HepG2 (cell line): ENCODE data around the gene ATRN. TPM values are rescaled to one million over a fixed set of nuclear protein-coding genes. Genes with fewer than 3 reads are reported as not detected.

ENCODE experiments used
- BRD4 ChIP-seq: sonication (generic); formaldehyde crosslinking; IDR thresholded peaks from 2 replicates; pipeline ENCODE4 v1.4.0; 2020; ENCODE audit warnings: missing genetic modification reagents
- CBX2 ChIP-seq, 2 experiments: fragments of 200-600 bp in 1 of 2; sonication (generic); formaldehyde crosslinking in 1 of 2; IDR thresholded peaks; 2 replicates each; pipeline versions ENCODE4 v1.7.0 to v1.8.1; 2018 to 2022; ENCODE audit warnings: low read depth in 2 of 2, low read length in 1 of 2, mild to moderate bottlenecking in 1 of 2, missing genetic modification reagents in 1 of 2
- CBX5 ChIP-seq: sonication (generic); formaldehyde crosslinking; IDR thresholded peaks from 2 replicates; pipeline ENCODE4 v1.4.0; 2020; ENCODE audit warnings: missing genetic modification reagents, borderline replicate concordance
- NR3C1 ChIP-seq: sonication (generic); formaldehyde crosslinking; IDR thresholded peaks from 2 replicates; pipeline ENCODE4 v1.4.0; 2020; ENCODE audit warnings: missing genetic modification reagents
- PAX8 ChIP-seq: sonication (generic); formaldehyde crosslinking; IDR thresholded peaks from 2 replicates; pipeline ENCODE4 v1.8.0; 2022; ENCODE audit warnings: mild to moderate bottlenecking, missing genetic modification reagents, borderline replicate concordance
- RBM39 ChIP-seq: fragments of 200-400 bp; formaldehyde crosslinking; IDR thresholded peaks from one replicate; pipeline ENCODE4 v1.6.1; 2018; ENCODE audit warnings: antibody characterized with exemption, mild to moderate bottlenecking, low read depth, low read length; ENCODE audit not compliant: poor library complexity, severe bottlenecking
- SAFB2 ChIP-seq: sonication (generic); formaldehyde crosslinking; IDR thresholded peaks from 2 replicates; pipeline ENCODE4 v1.5.1; 2020; ENCODE audit warnings: missing genetic modification reagents, low read depth, mild to moderate bottlenecking, borderline replicate concordance
- SP4 ChIP-seq: sonication (generic); formaldehyde crosslinking; IDR thresholded peaks from 2 replicates; pipeline ENCODE4 v1.8.1; 2023; ENCODE audit warnings: mild to moderate bottlenecking, missing genetic modification reagents
- ZBTB46 ChIP-seq: sonication (generic); formaldehyde crosslinking; IDR thresholded peaks from 2 replicates; pipeline ENCODE4 v1.4.0; 2020; ENCODE audit warnings: mild to moderate bottlenecking, missing genetic modification reagents, borderline replicate concordance
- ZNF3 ChIP-seq: IDR thresholded peaks from 2 replicates; pipeline ENCODE4 v1.7.0; 2017; ENCODE audit warnings: inconsistent platforms
- ZNF510 ChIP-seq: sonication (generic); formaldehyde crosslinking; IDR thresholded peaks from 2 replicates; pipeline ENCODE4 v1.4.0; 2020; ENCODE audit warnings: low read depth, mild to moderate bottlenecking, missing genetic modification reagents
- ZNF546 ChIP-seq: sonication (generic); formaldehyde crosslinking; conservative IDR thresholded peaks from 2 replicates; pipeline ENCODE4 v1.8.1; 2023; ENCODE audit warnings: mild to moderate bottlenecking, missing genetic modification reagents
- ZNF549 ChIP-seq: sonication (generic); formaldehyde crosslinking; IDR thresholded peaks from 2 replicates; pipeline ENCODE4 v1.5.0; 2020; ENCODE audit warnings: missing genetic modification reagents
- ZNF563 ChIP-seq: sonication (generic); formaldehyde crosslinking; IDR thresholded peaks from 2 replicates; pipeline ENCODE4 v1.8.0; 2022; ENCODE audit warnings: mild to moderate bottlenecking, moderate library complexity, missing genetic modification reagents
- ZNF768 ChIP-seq: sonication (generic); formaldehyde crosslinking; IDR thresholded peaks from 2 replicates; pipeline ENCODE4 v1.4.0; 2020; ENCODE audit warnings: missing genetic modification reagents
- ZNF83 ChIP-seq: sonication (generic); formaldehyde crosslinking; IDR thresholded peaks from 2 replicates; pipeline ENCODE4 v1.4.0; 2020; ENCODE audit warnings: missing genetic modification reagents, mild to moderate bottlenecking, borderline replicate concordance
- ZSCAN5A ChIP-seq: sonication (generic); formaldehyde crosslinking; IDR thresholded peaks from 2 replicates; pipeline ENCODE4 v1.8.0; 2022; ENCODE audit warnings: mild to moderate bottlenecking, missing genetic modification reagents, borderline replicate concordance
- polyA plus RNA-seq, 8 experiments: library from polyadenylated mRNA; depleted of rRNA in 3 of 8; stranded (reverse) in 7 of 8; unstranded in 1 of 8; fragments of >200 nt; fragmentation: Illumina TruSeq in 4 of 8; extraction: Trizol in 4 of 8; gene quantifications; 2 replicates each; pipeline versions ENCODE4 v1.2.1 to v1.2.3, GENCODE V29; 2011 to 2016; ENCODE audit warnings: low read depth in 4 of 8, missing spikeins in 1 of 8, mixed read lengths in 1 of 8; ENCODE audit not compliant: insufficient read depth in 1 of 8
- total RNA-seq, 5 experiments: library from RNA; depleted of rRNA; stranded (reverse); fragments of >200 nt; fragmentation: Illumina TruSeq; extraction: Trizol; gene quantifications; 2 replicates each; pipeline ENCODE4 v1.2.3, GENCODE V29; 2016; ENCODE audit warnings: low read depth in 1 of 5
- TF ChIP-seq, protein P1 (sequence below): sonication (generic); formaldehyde crosslinking; IDR thresholded peaks from one replicate; pipeline ENCODE4 v1.5.1; 2020; ENCODE audit warnings: mild to moderate bottlenecking, missing genetic modification reagents; ENCODE audit errors: not compliant biosample characterization

The ATRN gene
- total and polyA plus RNA-seq, 2 of the 13 experiments (the other 11 are each of a cell fraction or from before 2014, with no cell fraction given): 44.2 to 81.1 TPM

DNA sequence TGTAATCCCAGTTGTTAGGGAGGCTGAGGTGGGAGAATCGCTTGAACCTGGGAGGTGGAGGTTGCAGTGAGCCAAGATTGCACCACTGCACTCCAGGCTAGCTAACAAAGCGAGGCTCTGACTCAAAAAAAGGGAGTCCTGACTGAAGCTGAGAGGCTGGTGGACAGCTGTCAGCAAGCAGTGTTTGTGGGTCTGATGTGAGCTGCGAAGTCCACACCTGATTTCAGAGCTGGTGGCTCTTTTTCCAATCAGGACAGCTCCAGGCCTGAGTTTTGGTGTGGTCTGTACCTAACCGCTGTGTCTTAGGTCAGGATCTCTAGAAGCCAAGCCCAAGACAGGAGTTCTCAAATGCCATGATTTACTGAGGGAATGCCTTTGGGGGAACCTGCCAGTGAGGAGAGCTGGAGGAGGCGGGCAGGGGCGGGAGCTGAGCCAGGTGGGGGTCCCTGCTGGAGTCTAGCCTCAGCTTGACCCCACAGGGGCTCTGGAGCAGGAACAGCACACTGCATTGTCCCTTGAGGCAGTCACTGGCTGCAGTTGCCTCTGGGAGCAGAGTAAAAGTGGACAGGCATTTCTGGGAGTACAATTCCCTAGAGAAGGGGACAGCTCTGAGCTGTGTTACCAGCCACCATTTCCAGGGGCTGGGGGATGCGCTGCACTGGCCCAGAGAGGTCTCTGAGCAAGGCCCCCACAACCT is 187.3 kb downstream of the ATRN start (continued):
- TF ChIP-seq NR3C1 (CRISPR knock-in tag) (no peak), SAFB2 (no peak), ZSCAN5A (no peak), PAX8 (CRISPR knock-in tag) (0 out of 2 replicates have a peak, but pooled peaks have one; percentile 26), ZNF83 (CRISPR knock-in tag) (peak; percentile 48; the same call in 1 of the 2 replicates), ZBTB46 (CRISPR knock-in tag) (no peak), ZNF546 (CRISPR knock-in tag) (0 out of 2 replicates have a peak, but pooled peaks have one; percentile 77), ZNF563 (CRISPR knock-in tag) (peak; percentile 62; the same call in 1 of the 2 replicates), ZNF510 (no peak), ZNF768 (0 out of 2 replicates have a peak, but pooled peaks have one; percentile 16), CBX2 (IDR thresholded peaks at IDR 0.05; ENCODE audit: low read depth, low read length) (no peak), CBX2 (CRISPR knock-in tag; IDR thresholded peaks at IDR 0.05; ENCODE audit: low read depth) (no peak), ZNF3 (no peak), SP4 (peak; percentile 43; the same call in 1 of the 2 replicates), CBX5 (CRISPR knock-in tag) (no peak), BRD4 (CRISPR knock-in tag) (no peak), RBM39 (no peak), ZNF549 (no peak)
- TF ChIP-seq, protein P1, sequence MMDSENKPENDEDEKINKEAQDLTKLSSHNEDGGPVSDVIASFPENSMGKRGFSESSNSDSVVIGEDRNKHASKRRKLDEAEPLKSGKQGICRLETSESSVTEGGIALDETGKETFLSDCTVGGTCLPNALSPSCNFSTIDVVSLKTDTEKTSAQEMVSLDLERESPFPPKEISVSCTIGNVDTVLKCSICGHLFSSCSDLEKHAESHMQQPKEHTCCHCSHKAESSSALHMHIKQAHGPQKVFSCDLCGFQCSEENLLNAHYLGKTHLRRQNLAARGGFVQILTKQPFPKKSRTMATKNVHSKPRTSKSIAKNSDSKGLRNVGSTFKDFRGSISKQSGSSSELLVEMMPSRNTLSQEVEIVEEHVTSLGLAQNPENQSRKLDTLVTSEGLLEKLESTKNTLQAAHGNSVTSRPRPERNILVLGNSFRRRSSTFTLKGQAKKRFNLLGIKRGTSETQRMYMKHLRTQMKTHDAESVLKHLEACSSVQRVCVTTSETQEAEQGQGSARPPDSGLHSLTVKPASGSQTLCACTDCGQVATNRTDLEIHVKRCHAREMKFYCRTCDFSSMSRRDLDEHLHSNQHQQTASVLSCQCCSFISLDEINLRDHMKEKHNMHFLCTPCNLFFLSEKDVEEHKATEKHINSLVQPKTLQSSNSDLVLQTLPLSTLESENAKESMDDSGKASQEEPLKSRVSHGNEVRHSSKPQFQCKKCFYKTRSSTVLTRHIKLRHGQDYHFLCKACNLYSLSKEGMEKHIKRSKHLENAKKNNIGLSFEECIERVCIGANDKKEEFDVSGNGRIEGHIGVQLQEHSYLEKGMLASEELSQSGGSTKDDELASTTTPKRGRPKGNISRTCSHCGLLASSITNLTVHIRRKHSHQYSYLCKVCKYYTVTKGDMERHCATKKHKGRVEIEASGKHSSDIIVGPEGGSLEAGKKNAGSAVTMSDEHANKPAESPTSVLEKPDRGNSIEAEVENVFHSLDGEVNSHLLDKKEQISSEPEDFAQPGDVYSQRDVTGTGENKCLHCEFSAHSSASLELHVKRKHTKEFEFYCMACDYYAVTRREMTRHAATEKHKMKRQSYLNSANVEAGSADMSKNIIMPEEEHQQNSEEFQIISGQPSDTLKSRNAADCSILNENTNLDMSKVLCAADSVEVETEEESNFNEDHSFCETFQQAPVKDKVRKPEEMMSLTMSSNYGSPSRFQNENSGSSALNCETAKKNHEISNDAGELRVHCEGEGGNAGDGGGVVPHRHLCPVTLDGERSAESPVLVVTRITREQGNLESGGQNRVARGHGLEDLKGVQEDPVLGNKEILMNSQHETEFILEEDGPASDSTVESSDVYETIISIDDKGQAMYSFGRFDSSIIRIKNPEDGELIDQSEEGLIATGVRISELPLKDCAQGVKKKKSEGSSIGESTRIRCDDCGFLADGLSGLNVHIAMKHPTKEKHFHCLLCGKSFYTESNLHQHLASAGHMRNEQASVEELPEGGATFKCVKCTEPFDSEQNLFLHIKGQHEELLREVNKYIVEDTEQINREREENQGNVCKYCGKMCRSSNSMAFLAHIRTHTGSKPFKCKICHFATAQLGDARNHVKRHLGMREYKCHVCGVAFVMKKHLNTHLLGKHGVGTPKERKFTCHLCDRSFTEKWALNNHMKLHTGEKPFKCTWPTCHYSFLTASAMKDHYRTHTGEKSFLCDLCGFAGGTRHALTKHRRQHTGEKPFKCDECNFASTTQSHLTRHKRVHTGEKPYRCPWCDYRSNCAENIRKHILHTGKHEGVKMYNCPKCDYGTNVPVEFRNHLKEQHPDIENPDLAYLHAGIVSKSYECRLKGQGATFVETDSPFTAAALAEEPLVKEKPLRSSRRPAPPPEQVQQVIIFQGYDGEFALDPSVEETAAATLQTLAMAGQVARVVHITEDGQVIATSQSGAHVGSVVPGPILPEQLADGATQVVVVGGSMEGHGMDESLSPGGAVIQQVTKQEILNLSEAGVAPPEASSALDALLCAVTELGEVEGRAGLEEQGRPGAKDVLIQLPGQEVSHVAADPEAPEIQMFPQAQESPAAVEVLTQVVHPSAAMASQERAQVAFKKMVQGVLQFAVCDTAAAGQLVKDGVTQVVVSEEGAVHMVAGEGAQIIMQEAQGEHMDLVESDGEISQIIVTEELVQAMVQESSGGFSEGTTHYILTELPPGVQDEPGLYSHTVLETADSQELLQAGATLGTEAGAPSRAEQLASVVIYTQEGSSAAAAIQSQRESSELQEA: no peak
